ENCODE results near the gene MS4A6A.

Gene MS4A6A

GRCh38 chr11:60128376-60128775 lies 54.5 kb downstream of the MS4A6A start:
- DNase-seq (ENCODE audit: low spot score) = no peak

GRCh38 chr11:60127311-60127811 lies 55.5 kb downstream of the MS4A6A start:
- DNase-seq (ENCODE audit: low spot score) = no peak

- DNase-seq (ENCODE audit: low spot score) = no peak
Measured at GRCh38 chr11:60125956-60126585, 56.8 kb downstream of the MS4A6A start.

GRCh38 chr11:60124802-60125432 lies 58.0 kb downstream of the MS4A6A start:
- no peak for DNase-seq (ENCODE audit: low spot score)
